Activated naive CD8-positive, alpha-beta T cell treated with anti-CD3 and anti-CD28 coated beads, Interleukin-2, amount 10 ng/mL, durations not matched to agents 7 days and 5 days (primary cell): ENCODE results near the gene TIMM44. TPM values are rescaled to one million over a fixed set of nuclear protein-coding genes. Genes with fewer than 3 reads are reported as not detected.

ENCODE experiments used
- ATAC-seq: fragments of 150-1000 bp; cut with Tn5 transposase; one replicate; pipeline ENCODE4 v1.10.0; 2021; ENCODE audit warnings: low read depth, moderate library complexity
- POLR2A ChIA-PET: fragments of 350-600 bp; sonication (Branson Sonifier 250); formaldehyde crosslinking; loops from one replicate; lab custom pipeline; 2021; ENCODE audit warnings: antibody characterized with exemption; lab: Charles Lee
- DNase-seq: peaks from one replicate; pipeline ENCODE4 v3.0.0; 2021
- H3K27ac Mint-ChIP-seq: one replicate; pipeline ENCODE4 v1.8.0; 2022; ENCODE audit warnings: mild to moderate bottlenecking, mixed read lengths
- H3K27me3 Mint-ChIP-seq: one replicate; pipeline ENCODE4 v1.8.0; 2022; ENCODE audit warnings: mild to moderate bottlenecking, moderate library complexity, mixed read lengths
- H3K36me3 Mint-ChIP-seq: one replicate; pipeline ENCODE4 v1.8.0; 2021; ENCODE audit warnings: mild to moderate bottlenecking, mixed read lengths
- H3K4me1 Mint-ChIP-seq: one replicate; pipeline ENCODE4 v1.8.0; 2021; ENCODE audit warnings: mixed read lengths
- H3K4me3 Mint-ChIP-seq: one replicate; pipeline ENCODE4 v1.8.0; 2022; ENCODE audit warnings: mild to moderate bottlenecking, moderate library complexity, mixed read lengths
- H3K9me3 Mint-ChIP-seq: one replicate; pipeline ENCODE4 v1.8.0; 2021; ENCODE audit warnings: mixed read lengths
- total RNA-seq, 2 experiments: library from RNA; stranded (reverse); gene quantifications; one replicate each; pipeline ENCODE4 v1.2.3, GENCODE V29; 2021

Gene TIMM44
- total RNA-seq, 2 experiments from 2014 or later: 66.6 to 67.8 TPM

- Mint-ChIP-seq H3K36me3 (peaks cover 9% of the 10 kb centered on the region), H3K4me1 (peaks cover 5% of the 10 kb centered on the region), H3K4me3 (no peak overlapping the region), H3K27me3 (peaks cover 10% of the 10 kb centered on the region), H3K27ac (no peak overlapping the region), H3K9me3 (no peaks in the 10 kb centered on the region)
- ATAC-seq: no peak
- DNase-seq: no peak
- POLR2A ChIA-PET: interaction anchor here (1.3 to 1.5 kb wide), 2 partner anchors 9 to 10 kb away, joined by 3 to 4 read pairs; partner anchors contain the start of gene SNAPC2
These were observed 32.9 kb downstream of the TIMM44 start for GRCh38 chr19:7910321-7911161.

DNA sequence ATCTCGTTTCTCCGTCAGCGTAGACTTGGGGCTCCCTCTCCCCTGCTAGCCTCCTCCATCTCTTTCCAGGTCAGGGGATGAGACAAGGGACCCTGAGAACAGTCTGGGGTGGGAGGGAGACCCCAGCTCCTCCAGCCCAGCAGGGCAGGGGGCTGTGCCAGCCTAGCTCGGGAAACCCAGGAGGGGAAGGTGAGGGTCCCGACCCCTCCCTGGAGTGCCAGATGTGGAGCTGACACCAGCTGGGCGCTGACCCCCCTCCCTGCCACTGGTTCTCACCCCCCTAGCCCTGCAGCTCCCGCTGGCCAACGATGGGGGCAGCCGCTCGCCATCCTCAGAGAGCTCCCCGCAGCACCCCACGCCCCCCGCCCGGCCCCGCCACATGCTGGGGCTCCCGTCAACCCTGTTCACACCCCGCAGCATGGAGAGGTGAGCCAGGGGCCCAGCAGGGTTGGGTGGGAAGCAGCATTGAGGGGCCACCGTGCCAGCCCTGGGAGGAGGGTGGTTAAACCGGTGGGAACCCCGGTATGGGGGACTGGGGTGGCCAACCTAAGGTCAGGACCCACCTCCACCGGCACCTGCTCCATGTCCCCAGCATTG is 33.9 kb downstream of the TIMM44 start:
- peaks cover under 1% of the 10 kb centered on the region for H3K27me3 Mint-ChIP-seq
- H3K27ac Mint-ChIP-seq: no peak overlapping the region
- ATAC-seq (no peak), DNase-seq (no peak)
- H3K4me3 Mint-ChIP-seq: no peak overlapping the region
- no peaks in the 10 kb centered on the region for H3K9me3 Mint-ChIP-seq
- POLR2A ChIA-PET: interaction anchor here (1.3 to 1.5 kb wide), 2 partner anchors 10 to 11 kb away, joined by 3 to 4 read pairs; partner anchors contain the start of gene SNAPC2
- peaks cover 10% of the 10 kb centered on the region for H3K36me3 Mint-ChIP-seq
- peaks cover 9% of the 10 kb centered on the region for H3K4me1 Mint-ChIP-seq

DNA sequence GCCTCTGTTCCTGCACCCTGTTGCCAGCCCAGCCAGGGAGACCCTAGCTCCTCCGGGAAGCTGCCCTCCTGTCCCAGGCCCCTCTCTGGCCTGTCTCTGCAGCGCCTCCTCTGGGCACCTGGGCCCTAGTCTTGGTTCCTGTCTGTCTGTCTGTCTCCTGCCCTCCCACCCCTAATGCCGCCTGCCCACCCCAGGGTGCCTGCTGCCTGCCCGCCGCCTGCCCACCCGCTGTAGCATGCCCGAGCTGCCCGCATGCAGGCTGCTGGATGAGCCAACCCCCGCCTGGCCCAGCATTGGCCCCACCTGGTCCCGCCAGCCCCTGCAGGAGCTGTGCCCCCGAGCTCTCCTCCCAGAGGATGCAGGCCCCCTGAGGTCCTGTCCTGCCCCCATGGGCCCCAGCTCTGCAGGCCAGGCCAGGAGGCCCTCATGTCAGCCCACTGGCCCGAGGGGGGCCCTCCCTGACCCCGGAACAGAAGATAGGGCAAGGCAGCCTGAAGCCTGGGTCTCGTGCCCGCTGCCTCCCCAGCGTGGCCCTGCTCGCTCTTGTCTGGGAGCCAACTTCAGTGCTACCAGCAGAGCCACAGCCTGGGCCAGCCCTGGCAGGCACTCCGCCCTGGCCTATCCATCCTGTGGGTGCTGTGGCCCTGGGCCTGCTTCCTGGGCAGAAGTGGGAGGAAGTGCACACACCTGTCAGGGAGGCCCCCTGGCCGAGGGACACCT is 34.6 kb downstream of the TIMM44 start:
- no peaks in the 10 kb centered on the region for H3K27me3 Mint-ChIP-seq
- DNase-seq: no peak
- POLR2A ChIA-PET: interaction anchor here (1.3 to 1.5 kb wide), 2 partner anchors 11 to 12 kb away, joined by 3 to 4 read pairs; partner anchors contain the start of gene SNAPC2

DNA sequence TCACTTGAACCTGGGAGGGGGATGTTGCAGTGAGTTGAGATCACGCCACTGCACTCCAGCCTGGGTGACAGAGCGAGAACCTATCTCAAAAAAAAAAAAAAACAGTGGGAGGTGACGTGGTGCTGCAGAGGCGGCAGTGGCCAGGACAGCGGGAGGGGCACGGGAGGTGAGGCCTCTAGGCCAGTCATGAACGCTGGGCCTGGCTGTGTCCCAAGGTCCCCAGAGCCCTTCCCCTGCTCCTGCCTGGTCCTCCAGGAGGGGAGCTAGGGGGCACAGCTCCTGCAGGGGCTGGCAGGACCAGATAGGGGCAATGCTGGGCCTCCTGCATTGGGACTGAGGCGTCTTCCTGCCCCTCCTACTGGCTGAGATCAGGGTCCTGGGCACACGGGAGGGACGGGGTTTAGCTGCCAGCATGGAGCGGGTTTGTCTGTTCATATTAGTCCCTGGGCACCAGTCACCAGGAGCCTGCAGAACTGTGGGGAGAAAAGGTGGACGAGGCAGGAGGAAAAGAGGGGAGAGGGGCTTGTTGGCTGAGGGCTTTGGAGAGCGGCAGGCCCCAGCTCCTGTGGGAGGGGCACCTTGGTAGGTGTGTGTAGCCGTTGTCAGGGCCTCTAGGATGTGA is 35.3 kb downstream of the TIMM44 start:
- Mint-ChIP-seq H3K9me3 (no peaks in the 10 kb centered on the region), H3K4me3 (no peak overlapping the region), H3K4me1 (peaks cover 11% of the 10 kb centered on the region), H3K27me3 (no peaks in the 10 kb centered on the region), H3K27ac (no peak overlapping the region), H3K36me3 (peaks cover 10% of the 10 kb centered on the region)
- no peak for DNase-seq
- POLR2A ChIA-PET: no interaction called here
- no peak for ATAC-seq

More for the DNA sequence above, 34.6 kb downstream of the TIMM44 start:
- H3K9me3 Mint-ChIP-seq: no peaks in the 10 kb centered on the region
- ATAC-seq: no peak
- no peak overlapping the region for H3K4me3 Mint-ChIP-seq
- H3K27ac Mint-ChIP-seq: no peak overlapping the region
- H3K4me1 Mint-ChIP-seq: peaks cover 11% of the 10 kb centered on the region
- peaks cover 10% of the 10 kb centered on the region for H3K36me3 Mint-ChIP-seq

GRCh38 chr19:7907544-7907943 is 35.9 kb downstream of the TIMM44 start:
- H3K27ac Mint-ChIP-seq: no peak overlapping the region
- no peak overlapping the region for H3K4me3 Mint-ChIP-seq
- POLR2A ChIA-PET: no interaction called here
- H3K36me3 Mint-ChIP-seq: peaks cover 7% of the 10 kb centered on the region
- ATAC-seq (no peak), DNase-seq (no peak)
- no peaks in the 10 kb centered on the region for H3K9me3 Mint-ChIP-seq
- no peaks in the 10 kb centered on the region for H3K27me3 Mint-ChIP-seq
- H3K4me1 Mint-ChIP-seq: peaks cover 13% of the 10 kb centered on the region

DNA sequence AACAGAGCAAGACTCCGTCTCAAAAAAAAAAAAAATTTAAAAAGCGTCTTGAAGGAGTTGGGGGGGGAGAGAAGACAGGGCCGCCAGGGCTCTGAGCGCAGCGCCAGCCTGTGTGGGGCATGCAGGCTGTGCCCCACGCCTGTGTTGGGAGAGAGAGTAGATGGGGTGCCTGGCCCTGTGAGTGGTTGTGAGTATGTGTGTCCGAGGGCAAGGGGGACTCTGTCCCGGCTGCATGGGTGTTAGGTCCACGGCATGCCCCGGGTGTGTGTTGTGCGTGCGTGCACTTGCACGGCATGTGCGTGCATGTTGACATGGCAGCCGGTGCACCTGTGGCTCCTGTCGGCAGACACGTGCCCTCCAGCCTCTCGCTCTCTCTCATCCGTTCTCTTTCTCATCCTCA is 36.3 kb downstream of the TIMM44 start:
- Mint-ChIP-seq H3K4me1 (peaks cover 15% of the 10 kb centered on the region), H3K27ac (no peak overlapping the region), H3K4me3 (no peak overlapping the region), H3K9me3 (no peaks in the 10 kb centered on the region), H3K36me3 (peaks cover 7% of the 10 kb centered on the region), H3K27me3 (no peaks in the 10 kb centered on the region)
- ATAC-seq: no peak
- no peak for DNase-seq
- POLR2A ChIA-PET: no interaction called here

- no peaks in the 10 kb centered on the region for H3K9me3 Mint-ChIP-seq
- H3K4me1 Mint-ChIP-seq: peaks cover 15% of the 10 kb centered on the region
- DNase-seq (no peak), ATAC-seq (no peak)
- H3K27ac Mint-ChIP-seq: peak overlapping the region; percentile 79
- H3K4me3 Mint-ChIP-seq: peak overlapping the region; percentile 58
- no peaks in the 10 kb centered on the region for H3K27me3 Mint-ChIP-seq
- peaks cover 5% of the 10 kb centered on the region for H3K36me3 Mint-ChIP-seq
- POLR2A ChIA-PET: no interaction called here
These were observed 37.6 kb downstream of the TIMM44 start for GRCh38 chr19:7905859-7906258.

DNA sequence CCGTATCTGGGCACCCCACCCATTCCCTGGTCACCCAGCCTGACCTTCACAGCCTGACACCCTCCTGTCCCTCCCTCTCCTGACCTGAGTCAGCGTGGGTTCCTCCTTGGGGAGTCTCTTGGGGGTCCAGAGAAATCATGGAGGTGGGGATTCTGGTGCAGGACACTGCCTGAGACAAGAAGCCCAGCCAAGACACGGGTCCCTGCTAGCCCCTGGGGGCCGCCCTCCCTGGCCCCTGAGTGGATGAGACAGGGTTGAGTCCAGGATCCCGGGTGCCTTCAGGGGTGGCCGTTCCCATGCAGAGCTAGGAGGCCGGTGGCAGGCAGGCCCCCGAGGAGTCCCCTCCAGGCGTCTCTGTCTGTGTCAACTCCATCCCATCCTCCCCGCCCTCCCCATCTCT is 38.2 kb downstream of the TIMM44 start:
- Mint-ChIP-seq H3K9me3 (no peaks in the 10 kb centered on the region), H3K27ac (peak overlapping the region; percentile 92), H3K27me3 (no peaks in the 10 kb centered on the region), H3K36me3 (peaks cover 2% of the 10 kb centered on the region), H3K4me1 (peaks cover 15% of the 10 kb centered on the region), H3K4me3 (peak overlapping the region; percentile 87)
- ATAC-seq (no peak), DNase-seq (no peak)
- POLR2A ChIA-PET: no interaction called here

- Mint-ChIP-seq H3K36me3 (peaks cover 2% of the 10 kb centered on the region), H3K27ac (peak overlapping the region; percentile 92), H3K27me3 (no peaks in the 10 kb centered on the region), H3K4me1 (peaks cover 15% of the 10 kb centered on the region), H3K9me3 (no peaks in the 10 kb centered on the region), H3K4me3 (peak overlapping the region; percentile 87)
- ATAC-seq (peak; percentile 40), DNase-seq (no peak)
- POLR2A ChIA-PET: interaction anchor here (0.9 to 1.6 kb wide), 11 partner anchors 8 to 363 kb away, joined by 3 to 22 read pairs (median 3); partner anchors contain the start of gene SNAPC2
These were observed 39.1 kb downstream of the TIMM44 start for GRCh38 chr19:7904074-7905020.

DNA sequence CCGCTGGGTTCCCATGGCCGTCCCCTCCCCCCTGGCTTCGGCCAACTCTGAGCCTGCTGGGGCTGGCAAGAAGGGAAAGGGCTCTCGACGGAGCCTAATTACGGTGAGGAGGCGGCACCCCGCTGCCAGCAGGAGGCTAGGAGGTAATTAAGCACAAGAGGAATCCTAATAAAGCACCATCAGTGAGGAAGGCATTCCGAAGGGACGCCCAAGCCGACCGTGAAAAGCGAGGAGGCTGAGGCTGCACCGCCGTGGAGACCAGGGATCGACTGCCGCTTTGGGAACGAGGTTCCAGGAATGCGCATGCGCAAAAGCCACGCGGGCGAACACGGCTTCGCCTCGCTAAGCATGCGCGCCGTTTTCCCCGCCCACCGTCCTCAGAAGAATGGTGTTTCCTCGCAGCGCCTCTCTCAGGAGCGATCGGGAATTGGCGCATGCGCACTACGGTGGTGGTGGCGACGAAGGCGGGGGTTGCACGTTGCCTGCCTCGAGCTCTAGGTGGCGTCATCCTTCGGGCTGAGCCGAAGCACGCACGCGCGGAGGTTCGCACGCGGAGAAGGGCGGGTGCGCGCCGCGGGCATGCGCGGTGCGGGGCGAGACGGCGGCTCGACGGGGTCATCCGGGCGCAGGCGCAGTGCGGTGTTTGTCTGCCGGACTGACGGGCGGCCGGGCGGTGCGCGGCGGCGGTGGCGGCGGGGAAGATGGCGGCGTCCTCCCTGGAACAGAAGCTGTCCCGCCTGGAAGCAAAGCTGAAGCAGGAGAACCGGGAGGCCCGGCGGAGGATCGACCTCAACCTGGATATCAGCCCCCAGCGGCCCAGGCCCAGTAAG is 40.0 kb downstream of the TIMM44 start, which contains the start of gene MAP2K7:
Gene MAP2K7 (plus strand): TSS at position 634 of the 830 bp plus-strand sequence. CDS start 68 bp downstream, at position 702.
- peaks cover 2% of the 10 kb centered on the region for H3K36me3 Mint-ChIP-seq

GRCh38 chr19:7902796-7903243 is 40.6 kb downstream of the TIMM44 start:
- no peaks in the 10 kb centered on the region for H3K9me3 Mint-ChIP-seq
- H3K27ac Mint-ChIP-seq: peak overlapping the region; percentile 92
- H3K27me3 Mint-ChIP-seq: no peaks in the 10 kb centered on the region
- POLR2A ChIA-PET: interaction anchor here (0.8 to 1.6 kb wide), 11 partner anchors 10 to 364 kb away, joined by 3 to 22 read pairs (median 4); partner anchors contain the start of genes SNAPC2 and TIMM44
- H3K4me1 Mint-ChIP-seq: peaks cover 15% of the 10 kb centered on the region
- DNase-seq: no peak
- H3K36me3 Mint-ChIP-seq: peaks cover 2% of the 10 kb centered on the region
- peak overlapping the region; percentile 90 for H3K4me3 Mint-ChIP-seq
- no peak for ATAC-seq

More for the DNA sequence above, 40.0 kb downstream of the TIMM44 start, which contains the start of gene MAP2K7:
- ATAC-seq (peak; percentile 86), DNase-seq (peak; percentile 100)
- Mint-ChIP-seq H3K4me3 (peak within 1 kb of the TSS; percentile 90), H3K27ac (peak within 1 kb of the TSS; percentile 92), H3K4me1 (peaks cover 15% of the 10 kb centered on the region), H3K9me3 (no peaks in the 10 kb centered on the region), H3K27me3 (no peaks in the 10 kb centered on the region)
- POLR2A ChIA-PET: interaction anchor here (0.8 to 1.6 kb wide), 13 partner anchors 9 to 364 kb away, joined by 3 to 22 read pairs (median 4); partner anchors contain the start of genes SNAPC2 and TIMM44
